ENCODE data around the gene RAB18. TPM values are rescaled to one million over a fixed set of nuclear protein-coding genes. Genes with fewer than 3 reads are reported as not detected.

Gene RAB18
- total RNA-seq, 2 donors from 2014 or later = 35.5 to 51.2 TPM

DNA sequence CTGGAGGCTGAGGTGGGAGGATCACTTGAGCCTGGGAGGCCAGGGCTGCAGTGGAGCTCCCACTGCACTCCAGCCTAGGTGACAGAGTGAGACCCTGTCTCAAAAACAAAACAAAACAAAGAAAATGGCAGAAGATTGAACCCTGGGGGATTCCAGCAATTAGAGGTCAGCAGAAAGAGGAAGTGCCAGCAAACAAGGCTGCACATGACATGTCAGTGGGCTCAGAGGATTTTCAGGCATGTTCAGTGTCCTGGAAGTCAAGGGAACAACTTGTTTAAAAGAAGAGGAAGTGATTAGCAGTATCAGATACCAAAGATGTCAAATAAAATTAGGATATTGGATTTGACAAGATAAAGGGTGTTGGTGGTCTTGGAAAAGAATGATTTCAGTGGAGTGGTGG, 32.3 kb downstream of the RAB18 start:
- Histone ChIP-seq H3K4me3 (no peak overlapping the region), H3K4me1 (ENCODE audit: control insufficient read depth in 1 of 2, low read depth in 2 of 2) (peaks cover 0 to 8% of the 10 kb centered on the region in 2 donors), H3K36me3 (peaks cover 13% of the 10 kb centered on the region), H3K27me3 (replicated peaks; ENCODE audit: insufficient read depth) (no peaks in the 10 kb centered on the region), H3K27ac (no peak overlapping the region), H3K9me3 (no peaks in the 10 kb centered on the region)
- no peak for ATAC-seq (ENCODE audit: insufficient number of reproducible peaks, low FRiP score, low read depth)
- TF ChIP-seq, protein P1, sequence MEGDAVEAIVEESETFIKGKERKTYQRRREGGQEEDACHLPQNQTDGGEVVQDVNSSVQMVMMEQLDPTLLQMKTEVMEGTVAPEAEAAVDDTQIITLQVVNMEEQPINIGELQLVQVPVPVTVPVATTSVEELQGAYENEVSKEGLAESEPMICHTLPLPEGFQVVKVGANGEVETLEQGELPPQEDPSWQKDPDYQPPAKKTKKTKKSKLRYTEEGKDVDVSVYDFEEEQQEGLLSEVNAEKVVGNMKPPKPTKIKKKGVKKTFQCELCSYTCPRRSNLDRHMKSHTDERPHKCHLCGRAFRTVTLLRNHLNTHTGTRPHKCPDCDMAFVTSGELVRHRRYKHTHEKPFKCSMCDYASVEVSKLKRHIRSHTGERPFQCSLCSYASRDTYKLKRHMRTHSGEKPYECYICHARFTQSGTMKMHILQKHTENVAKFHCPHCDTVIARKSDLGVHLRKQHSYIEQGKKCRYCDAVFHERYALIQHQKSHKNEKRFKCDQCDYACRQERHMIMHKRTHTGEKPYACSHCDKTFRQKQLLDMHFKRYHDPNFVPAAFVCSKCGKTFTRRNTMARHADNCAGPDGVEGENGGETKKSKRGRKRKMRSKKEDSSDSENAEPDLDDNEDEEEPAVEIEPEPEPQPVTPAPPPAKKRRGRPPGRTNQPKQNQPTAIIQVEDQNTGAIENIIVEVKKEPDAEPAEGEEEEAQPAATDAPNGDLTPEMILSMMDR (IDR thresholded peaks at IDR 0.05) = no peak
- no peak for DNase-seq (ENCODE audit: low spot score)

DNA sequence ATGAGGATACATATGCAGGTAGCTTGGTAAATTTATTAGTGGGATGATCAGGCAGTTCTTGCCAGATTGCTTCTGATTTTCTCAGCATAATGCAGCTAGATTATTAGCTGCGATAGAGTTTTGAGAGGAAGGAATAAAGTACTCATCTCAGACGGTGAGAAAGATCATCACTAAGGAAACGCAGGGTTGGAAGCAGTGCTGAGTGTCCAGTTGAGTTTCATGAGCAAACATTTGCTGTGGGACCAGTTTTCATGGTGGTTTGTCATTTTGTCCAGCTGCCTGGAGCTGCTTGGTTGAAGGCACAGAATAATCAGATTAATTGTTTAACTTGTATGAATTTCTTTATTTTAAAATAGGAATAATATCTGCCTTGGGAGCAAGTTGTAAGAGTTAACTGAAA, 33.1 kb downstream of the RAB18 start:
- TF ChIP-seq, protein P1 (IDR thresholded peaks at IDR 0.05) = no peak
- peaks cover 0 to under 1% of the 10 kb centered on the region in 2 donors for H3K4me1 ChIP-seq (ENCODE audit: control insufficient read depth in 1 of 2, low read depth in 2 of 2)
- no peaks in the 10 kb centered on the region for H3K27me3 ChIP-seq (replicated peaks; ENCODE audit: insufficient read depth)
- no peak for ATAC-seq (ENCODE audit: insufficient number of reproducible peaks, low FRiP score, low read depth)
- no peak overlapping the region for H3K27ac ChIP-seq
- DNase-seq (ENCODE audit: low spot score) = no peak
- no peak overlapping the region for H3K4me3 ChIP-seq
- no peaks in the 10 kb centered on the region for H3K9me3 ChIP-seq
- peaks cover 13% of the 10 kb centered on the region for H3K36me3 ChIP-seq

DNA sequence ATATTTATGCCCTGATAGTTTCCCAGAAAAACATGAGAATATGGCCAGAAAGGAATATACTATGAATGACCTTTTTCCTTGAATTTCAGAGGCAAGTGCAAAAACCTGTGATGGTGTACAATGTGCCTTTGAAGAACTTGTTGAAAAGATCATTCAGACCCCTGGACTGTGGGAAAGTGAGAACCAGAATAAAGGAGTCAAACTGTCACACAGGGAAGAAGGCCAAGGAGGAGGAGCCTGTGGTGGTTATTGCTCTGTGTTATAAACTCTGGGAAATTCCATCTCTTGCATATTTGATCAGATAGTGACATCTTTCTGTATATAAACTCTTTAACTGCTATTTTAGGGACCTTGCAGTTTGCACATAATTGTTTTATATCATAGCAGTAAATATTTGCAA, 33.7 kb downstream of the RAB18 start:
- no peak overlapping the region for H3K27ac ChIP-seq
- ATAC-seq (ENCODE audit: insufficient number of reproducible peaks, low FRiP score, low read depth) = no peak
- H3K4me3 ChIP-seq = no peak overlapping the region
- TF ChIP-seq, protein P1 (IDR thresholded peaks at IDR 0.05) = no peak
- DNase-seq (ENCODE audit: low spot score) = no peak
- no peaks in the 10 kb centered on the region for H3K27me3 ChIP-seq (replicated peaks; ENCODE audit: insufficient read depth)
- H3K36me3 ChIP-seq = peaks cover 13% of the 10 kb centered on the region
- no peaks in the 10 kb centered on the region for H3K9me3 ChIP-seq
- no peaks in the 10 kb centered on the region for H3K4me1 ChIP-seq (ENCODE audit: control insufficient read depth in 1 of 2, low read depth in 2 of 2)

DNA sequence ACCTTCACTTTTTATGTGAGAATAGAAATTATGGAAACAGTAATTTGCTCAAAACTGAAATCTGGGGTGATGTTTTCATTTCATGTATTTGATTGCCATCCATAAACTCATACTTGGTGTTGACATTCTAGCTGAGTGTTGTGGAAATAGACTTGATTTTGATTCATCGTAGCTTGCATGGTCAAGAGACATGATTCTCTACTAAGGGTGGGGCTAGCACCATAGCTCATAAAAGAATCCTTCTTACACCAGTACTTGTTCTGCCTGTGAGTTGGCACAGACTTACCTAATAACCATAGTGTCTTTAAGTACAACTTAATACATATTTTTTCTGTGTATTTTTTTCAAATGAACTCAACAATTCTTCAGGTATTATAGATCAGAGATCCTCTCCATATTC, 36.6 kb downstream of the RAB18 start:
- Histone ChIP-seq H3K9me3 (no peaks in the 10 kb centered on the region), H3K27me3 (replicated peaks; ENCODE audit: insufficient read depth) (no peaks in the 10 kb centered on the region), H3K36me3 (peaks cover 9% of the 10 kb centered on the region), H3K27ac (no peak overlapping the region), H3K4me3 (no peak overlapping the region), H3K4me1 (ENCODE audit: control insufficient read depth in 1 of 2, low read depth in 2 of 2) (no peaks in the 10 kb centered on the region)
- ATAC-seq (ENCODE audit: insufficient number of reproducible peaks, low FRiP score, low read depth) (no peak), DNase-seq (ENCODE audit: low spot score) (no peak)
- TF ChIP-seq, protein P1 (IDR thresholded peaks at IDR 0.05) = no peak

DNA sequence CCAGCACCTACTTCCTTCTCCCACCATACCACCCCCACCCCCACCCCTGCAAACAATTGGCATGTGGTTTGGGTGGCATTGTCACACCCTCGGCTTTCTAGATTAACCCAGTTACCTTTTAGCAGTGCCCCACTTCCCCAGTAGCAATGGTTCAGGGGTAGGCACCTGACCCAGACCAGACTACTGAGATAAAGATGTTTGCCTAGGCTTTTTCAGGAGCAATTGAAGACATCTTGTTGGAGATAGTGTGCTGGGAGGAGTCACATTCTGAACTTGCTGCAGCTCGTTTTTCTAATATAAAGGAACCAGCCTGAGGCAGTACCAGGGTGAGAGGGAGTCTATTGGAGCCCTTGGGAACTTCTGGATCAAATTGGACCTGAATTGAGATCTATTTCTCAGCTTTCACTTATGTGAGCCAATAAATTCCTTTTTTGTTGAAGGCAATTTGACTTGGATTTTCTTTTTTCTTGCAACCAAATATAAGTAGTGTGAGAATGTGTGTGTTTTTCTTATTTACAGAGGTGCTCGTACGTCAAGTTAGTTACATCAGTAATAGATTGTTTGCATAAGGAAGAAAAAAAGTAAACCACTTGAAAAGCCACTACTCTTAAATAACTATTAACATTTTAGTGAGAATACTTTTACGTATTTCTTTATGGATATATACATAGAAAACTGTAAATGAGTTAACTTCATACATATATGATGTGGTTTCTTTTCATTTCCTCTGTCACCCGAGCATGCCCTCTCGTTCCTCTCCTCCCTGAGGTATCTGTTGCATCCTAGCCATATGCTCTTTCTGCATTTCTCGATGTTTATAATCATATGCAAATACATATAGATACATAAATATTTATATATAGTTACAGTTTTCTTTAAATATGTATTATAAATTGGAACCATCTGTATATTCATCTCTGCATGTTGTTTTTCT, 38.0 kb downstream of the RAB18 start:
- Histone ChIP-seq H3K4me1 (ENCODE audit: control insufficient read depth in 1 of 2, low read depth in 2 of 2) (no peaks in the 10 kb centered on the region), H3K36me3 (peaks cover 12% of the 10 kb centered on the region), H3K27ac (no peak overlapping the region), H3K27me3 (replicated peaks; ENCODE audit: insufficient read depth) (no peaks in the 10 kb centered on the region), H3K4me3 (no peak overlapping the region), H3K9me3 (no peaks in the 10 kb centered on the region)
- no peak for ATAC-seq (ENCODE audit: insufficient number of reproducible peaks, low FRiP score, low read depth)
- TF ChIP-seq, protein P1 (IDR thresholded peaks at IDR 0.05) = no peak
- DNase-seq (ENCODE audit: low spot score) = no peak
